Left lobe of liver (tissue), 2 donors: ENCODE measurements around the gene GRIP2. TPM values are rescaled to one million over a fixed set of nuclear protein-coding genes. Genes with fewer than 3 reads are reported as not detected.

Experiments used
- ATAC-seq: fragments of 200-7000 bp; cut with Tn5 transposase; one replicate; pipeline ENCODE4 v1.9.1; 2020; ENCODE audit warnings: mild to moderate bottlenecking, moderate library complexity
- DNase-seq: peaks from one replicate; pipeline ENCODE4 v3.0.0-alpha.2; 2020; ENCODE audit warnings: low spot score
- total RNA-seq: library from RNA; stranded (reverse); gene quantifications from one replicate; pipeline ENCODE4 v1.2.1, GENCODE V29; 2021
- donor health status: DM: no; HTN: no; CAD: no; lungs with moderate emphysema.
- donor health status: DM: no; HTN: yes; CAD: no.

GRIP2 gene
- total RNA-seq, 1 donor from 2014 or later, result 0.40 TPM

DNA sequence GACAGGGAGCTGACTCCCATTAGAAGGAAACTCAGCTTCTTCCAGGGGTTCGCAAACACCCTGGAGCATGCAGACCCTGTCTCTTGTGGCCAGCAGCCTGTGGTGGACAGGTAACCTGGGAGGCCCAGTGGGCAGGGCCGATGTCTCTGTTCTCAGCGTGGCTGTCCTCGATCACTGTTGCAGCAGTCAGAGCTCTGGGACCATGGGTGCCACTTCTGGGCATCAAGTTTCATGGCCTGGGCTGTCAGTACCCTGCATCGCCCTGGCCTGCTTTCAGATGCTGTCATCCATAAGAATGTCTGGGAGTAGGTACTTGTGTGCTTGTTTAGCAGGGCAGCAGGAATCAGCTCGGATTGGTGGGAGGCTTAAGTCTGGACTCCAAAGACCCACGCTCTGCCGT lies 83.3 kb downstream of the GRIP2 start:
- ATAC-seq (no peak), DNase-seq (no peak)

DNA sequence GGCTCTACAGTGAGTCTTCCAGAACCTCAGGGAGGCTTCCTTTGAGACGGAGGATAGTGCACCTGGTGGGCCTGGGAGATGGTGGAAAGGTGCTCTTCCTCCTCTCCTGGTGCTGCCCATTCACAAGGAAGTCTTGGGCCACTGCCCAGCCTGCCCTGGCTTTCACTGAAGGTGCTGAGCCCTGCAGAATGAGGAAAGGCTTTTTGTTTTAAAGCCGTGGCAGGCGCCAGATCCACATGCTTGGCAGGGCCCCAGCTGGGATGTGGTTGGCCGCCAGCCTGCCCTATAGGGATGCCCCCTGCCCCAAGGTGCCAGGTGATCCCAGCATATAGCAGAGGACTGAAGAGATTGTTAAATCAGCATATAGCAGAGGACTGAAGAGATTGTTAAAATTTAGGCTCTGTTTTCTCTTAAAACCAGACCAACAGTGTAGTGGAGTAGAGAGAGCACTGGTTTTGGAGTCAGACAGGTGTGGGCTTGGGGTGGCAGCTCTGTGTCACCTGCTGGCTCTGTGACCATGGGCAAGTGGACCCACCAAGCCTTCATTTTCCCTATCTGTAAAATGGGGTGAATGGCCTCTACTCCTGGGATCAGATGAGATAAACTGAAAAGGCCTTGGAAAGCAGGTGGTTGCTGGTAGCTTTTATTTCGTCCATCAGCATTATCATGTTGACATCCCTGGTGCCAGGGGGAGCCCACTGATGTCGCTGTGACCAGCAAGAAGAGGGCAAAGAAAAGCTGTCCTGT lies 84.4 kb downstream of the GRIP2 start:
- ATAC-seq (no peak), DNase-seq (no peak)

DNA sequence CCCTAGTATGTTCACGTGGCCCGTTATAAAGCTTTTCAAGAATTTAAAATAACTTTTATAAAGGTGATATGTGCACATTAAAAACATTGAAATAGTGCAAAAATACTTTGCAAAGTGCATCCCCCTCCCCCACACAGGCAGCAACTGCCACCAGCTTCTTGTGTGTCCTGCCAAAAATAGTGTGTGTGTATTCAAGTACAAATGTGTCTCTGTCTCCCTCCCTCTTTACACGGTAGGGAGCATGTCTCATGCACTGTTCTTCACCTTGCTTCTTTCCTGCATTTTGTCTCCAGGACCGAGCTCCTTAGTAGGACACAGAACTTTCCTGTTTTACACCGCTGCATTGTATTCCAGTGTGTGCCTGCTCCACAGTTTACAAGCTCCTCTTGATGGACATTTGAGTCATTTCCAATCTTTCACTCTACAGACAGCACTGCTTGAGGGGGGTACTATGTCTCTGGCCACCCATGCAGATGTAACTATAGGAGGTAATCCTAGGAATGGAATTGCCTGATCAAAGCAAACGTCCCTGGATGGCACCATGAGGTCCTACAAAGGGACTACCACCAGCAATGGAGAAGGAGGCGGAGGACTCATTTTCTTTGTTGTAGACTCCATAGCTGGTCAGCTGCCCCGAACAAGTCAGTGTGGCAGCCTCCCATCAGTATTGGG lies 85.4 kb downstream of the GRIP2 start:
- ATAC-seq, result no peak
- no peak for DNase-seq

DNA sequence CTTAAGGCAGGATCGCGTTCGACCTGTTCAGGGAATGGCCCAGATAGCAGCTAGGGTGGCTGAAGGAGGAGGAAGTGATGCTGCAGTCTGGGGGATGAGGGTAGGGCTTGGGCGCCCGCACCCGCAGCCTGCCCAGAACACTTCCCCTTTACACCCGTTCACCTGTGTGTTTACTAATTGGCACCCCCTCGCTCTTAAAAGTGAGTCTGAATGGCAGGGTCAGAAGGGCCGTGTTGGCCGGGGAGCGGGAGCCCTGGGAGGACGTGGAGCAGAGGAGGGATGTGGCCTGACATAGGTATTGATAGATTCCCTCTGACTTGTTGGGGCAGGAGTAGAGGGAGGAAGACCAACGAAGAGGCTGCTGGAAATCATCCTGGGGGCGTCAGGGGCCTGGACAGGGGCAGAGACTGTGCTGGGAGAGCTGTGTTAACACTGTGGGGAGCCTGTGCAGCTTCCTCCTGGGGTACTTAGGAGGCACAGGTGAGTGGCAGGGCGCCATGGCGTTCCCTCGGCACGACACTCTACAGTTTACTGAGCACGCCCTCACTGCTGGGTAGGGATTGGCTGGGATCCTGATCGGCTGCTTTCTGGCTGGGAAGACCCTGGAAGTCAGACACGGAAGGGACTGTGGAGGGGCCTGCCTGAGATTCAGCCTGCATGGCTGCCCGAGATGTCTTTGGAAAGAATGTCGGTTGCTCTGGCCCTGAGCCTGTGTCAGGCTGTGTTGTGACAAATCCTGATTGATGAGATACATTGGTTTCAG lies 86.1 kb downstream of the GRIP2 start:
- DNase-seq, result no peak
- no peak for ATAC-seq

DNA sequence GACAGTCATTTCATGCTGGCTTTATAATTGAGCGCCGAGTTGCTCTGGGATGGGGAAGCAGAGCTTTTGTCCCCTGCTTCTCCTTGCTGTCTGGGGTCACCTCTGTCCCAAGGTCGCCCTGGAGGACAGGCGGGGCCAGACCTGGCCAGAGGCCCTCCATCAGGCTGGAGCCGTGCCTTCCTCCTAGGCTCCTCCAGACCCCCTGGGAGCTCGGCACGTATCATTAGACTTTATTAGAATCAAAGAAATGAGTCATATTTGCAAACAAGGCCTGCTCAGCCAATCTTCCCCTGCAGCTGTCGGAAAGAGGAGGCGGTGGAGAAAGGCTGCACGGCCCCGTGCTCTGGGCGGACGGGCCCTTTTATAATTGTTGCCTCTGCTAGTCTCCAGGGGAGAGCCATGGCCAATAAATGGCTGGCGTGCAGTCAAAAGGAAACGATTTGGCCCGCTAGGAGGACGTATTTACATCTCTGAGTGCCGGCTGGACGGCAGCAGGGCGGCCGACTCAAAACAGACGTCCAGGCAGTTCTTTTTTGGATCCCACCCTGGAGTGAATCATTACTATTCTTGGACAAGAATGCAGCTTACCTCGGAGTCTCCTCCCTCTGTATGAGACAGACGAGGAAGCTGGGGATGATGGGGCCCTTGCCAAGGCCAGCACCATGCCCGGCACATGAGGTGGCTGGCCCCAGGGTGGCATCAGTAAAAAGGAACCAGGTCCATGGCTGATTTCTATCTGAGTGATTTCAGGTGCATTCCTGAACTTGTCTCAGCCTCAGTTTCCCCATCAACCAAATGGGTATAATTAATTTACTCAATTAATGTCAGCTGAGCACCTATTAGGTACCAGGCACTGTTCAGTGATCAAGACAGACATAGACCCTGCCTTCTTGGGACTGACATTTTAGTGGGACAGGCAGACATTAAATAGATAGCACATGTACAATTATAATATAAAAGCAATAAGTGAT lies 87.1 kb downstream of the GRIP2 start:
- peak; percentile 56 for ATAC-seq
- DNase-seq, result no peak

DNA sequence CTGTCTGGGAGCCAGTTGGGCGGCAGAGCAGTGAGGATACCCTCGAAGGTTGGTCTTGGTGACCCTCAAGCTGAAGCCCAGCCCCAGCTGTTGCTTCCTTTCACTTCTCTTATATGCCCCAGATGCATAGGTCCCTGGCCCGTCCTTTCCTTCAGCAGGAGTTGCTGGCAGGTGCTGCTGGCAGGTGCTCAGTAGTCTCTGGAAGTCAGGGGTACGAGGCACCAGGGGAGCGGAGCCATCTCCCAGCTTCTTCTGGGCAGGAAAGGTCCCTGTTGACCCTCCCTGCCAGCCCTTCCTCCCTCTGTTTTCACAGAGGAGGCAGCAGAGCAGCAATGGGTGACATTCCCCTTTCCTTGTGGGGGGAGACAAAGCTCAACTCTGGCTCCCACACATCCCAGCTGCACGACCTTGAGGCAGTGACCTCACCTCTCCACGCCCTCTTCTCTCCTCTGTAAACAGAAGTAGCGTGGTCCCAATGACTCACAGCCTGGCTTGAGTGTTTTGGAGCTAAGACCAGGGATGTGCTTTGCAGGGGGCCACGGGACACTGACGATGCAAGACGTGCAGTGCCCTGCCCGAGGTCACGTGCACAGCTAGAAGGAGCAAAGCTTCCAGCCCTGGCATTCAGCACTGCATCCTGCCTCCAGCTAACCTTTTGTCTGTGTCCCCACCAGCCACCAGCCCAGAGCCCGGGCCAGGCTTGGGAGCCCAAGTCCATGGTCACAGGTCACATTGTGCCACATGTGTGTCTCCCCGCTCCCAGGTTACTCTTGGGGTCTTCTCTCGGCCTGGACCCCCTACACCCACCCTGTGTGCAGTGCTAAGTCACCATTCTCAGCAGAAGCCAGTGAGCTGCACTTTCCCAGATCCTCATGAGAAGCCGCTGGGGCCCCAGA lies 88.0 kb downstream of the GRIP2 start:
- ATAC-seq, result no peak
- DNase-seq, result no peak

DNA sequence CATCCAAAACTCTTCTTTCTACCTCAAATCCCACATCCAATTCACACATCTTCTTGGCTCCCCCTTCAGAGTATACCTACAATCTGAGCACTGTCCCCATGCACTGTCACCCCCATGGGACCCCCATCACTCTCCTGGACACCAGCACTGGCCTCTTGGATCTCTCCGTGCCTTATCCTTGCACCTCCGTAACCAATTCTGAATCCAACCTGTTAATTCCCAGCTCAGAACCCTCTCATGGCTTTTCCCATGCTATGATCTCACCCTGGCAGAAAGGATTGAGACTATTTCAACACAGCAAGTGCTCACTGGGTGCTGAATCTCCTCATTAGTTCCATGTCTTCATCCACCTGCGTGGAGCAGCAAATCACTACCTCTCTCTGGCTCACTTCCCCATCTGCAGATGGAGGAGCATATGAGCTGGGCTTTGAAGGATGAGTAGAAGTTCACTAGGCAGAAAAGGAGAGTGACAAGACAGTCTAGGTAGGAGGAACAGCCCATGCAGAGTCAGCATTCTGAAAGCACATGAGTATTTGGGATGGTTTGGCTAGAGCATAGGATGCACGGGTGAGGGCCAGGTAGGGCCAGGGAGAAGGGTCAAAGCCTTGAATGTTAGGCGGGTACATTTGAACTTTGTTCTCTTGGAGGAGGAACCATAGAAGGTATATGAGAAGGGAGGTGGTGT lies 89.1 kb downstream of the GRIP2 start:
- DNase-seq (no peak), ATAC-seq (no peak)

DNA sequence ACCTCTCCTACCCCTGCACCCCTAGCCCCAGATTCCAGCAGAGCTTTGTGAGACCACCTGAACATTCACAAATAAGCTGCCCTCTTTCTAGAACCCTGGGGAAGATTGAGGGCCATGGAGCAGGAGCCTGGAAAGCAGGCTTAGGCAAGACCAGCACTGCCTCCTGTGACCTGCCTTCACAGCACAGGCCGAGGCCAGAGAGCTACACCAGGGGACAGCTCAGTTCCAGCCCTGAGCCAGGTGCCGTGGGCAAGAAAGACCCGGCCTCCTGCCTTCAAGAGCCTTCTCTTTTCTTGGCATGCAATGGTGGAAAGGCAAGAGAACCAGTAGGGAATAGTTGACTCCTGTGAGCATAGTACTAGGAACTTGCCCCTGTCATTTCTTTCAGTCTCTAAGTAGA lies 89.6 kb downstream of the GRIP2 start:
- no peak for ATAC-seq
- DNase-seq, result no peak

DNA sequence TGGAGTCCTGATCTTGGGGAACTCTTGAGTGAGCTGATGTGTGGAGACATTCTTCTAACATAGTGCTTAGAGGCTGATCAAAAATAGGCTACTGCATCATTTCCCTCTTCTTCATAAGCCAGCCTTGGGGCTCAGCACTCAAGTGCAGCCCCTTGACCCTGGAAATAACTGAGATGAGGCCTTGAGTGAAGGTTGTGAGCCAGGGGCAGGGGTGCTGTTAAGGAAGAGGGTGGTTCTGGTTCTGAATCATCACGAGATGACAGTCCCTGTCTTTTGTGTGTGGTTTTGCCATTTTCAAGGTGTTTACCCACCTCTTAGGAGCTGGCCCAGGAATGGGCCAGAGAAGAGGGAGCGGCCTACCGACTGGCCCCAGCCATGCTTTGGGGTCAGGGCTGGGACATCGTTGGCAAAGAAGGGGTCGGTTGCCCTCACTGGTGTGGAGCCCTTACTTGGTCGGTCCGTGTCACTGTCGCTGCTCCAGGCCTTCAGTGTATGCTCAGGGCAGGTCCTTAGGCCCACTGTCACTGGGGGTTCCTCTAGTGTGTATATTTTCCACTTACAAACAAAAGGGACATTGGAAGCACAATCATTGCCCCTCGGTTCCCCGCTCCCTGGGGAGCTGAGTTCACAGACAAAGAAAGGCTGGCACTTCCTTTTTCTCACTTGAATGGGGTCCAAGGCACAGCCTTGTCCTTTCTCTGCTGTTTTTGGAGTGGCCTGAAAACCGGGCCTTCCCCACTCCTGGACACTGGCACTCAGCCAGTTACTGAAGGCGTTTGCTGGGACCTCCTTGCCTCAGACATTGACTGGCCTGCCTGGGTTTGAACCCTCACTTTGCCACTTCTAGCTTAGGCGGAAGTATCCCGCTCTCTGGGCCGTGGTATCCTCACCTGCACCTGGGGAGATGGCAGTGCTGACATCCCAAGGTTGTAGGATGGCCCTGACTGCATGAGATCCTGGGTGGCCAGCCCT lies 91.1 kb downstream of the GRIP2 start:
- ATAC-seq, result no peak
- DNase-seq, result no peak

DNA sequence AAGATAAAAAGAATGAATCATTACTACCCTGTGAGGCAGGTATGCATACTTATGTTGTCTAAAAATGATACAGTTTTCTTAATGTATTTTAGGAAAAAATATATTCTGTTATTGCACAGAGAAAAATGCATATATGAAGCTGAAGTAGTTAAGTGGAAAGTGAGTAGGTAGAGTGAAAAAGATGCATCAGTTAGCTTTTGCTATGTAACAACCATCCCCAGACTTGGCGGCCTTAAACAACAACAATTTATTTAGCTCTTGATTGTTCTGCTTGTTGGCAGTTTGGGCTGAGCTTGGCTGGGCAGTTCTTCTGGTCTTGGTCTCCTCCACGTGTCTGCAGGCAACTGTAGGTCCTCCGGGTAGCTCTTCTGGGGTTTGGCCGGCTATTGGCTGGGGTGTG lies 92.1 kb downstream of the GRIP2 start:
- no peak for ATAC-seq

DNA sequence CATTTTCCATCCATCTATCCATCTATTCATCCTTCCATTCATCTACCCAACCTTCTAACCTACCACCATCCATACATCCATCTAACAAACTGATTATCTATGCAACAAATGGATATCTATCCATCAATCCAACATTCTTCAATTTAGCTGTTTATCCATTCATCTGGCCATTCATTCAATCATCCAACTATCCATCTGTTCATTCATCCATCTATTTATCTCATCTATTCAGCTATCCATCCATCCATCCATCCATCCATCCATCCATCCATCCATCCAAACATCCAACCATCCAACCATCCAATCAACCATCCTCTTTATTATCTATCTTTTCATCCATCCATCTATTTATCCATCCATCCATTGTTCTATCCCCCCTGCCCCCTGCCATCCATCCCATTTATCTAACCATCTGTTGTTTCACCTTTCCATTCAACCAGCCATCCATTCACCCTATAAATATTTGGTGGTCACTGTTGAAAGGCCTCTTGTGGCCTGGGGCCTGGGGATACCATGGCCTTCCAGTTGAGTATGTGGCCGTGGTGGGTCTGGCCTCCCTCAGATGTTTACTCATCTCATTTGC lies 93.1 kb downstream of the GRIP2 start:
- ATAC-seq, result no peak
- no peak for DNase-seq

More for the DNA sequence above, 92.1 kb downstream of the GRIP2 start:
- DNase-seq, result no peak

DNA sequence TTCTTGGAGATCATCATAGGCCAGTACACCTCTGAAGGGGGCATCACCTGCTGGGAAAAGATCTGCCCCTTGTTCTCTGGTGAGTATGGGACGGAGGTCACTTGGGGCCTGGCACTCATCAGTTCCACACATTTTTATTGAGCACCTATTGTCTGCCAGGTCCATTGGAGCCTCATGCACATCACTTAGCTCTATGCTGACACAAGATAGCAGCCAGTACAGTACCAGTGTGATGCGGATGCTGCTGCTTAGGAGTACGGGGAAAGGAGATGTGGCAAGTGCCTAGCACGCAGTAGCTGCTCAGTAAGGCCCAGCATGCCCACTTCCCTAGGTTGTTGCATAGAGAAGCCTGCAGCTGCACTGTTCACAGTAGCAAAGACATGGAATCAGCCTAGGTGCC lies 94.4 kb downstream of the GRIP2 start:
- no peak for DNase-seq
- no peak for ATAC-seq

DNA sequence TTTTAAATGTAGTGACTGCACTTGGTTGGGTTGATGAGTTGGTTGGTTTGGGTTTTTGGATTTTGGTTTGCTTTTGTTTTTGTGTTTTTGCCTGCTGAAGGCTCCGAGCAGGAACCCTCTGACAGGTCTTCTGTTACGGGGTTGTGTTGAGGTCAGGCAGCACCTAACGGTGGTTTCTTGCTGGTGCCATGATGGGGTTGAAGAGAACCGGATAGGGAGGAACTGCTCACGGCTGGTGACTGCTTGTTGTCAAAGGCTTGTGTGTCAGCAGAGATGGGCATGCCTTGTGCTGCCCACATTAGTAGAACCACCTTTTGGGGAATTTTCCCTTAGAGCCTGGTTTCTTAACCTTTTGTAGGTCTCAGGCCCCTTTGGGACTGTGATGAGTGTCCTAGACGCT lies 95.8 kb downstream of the GRIP2 start:
- no peak for ATAC-seq
- no peak for DNase-seq

DNA sequence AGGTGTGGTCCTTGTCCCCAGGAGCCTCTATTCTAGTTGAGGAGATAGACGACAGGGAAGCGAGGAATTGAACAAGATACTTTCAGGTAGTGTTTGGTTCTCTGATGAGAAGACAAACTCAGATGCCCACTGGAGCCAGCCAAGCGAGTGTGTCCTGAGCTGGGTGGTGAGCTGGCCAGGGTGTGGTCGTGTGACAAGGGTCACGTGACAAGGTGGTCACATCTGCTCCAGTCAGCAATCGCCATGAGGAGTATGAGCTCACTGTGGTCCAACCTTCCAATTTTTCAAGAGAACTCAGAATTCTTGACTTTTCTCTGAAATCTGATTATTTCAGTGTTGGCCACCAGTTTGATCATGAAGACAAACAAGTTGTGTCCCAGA lies 98.2 kb downstream of the GRIP2 start:
- ATAC-seq (no peak), DNase-seq (no peak)

DNA sequence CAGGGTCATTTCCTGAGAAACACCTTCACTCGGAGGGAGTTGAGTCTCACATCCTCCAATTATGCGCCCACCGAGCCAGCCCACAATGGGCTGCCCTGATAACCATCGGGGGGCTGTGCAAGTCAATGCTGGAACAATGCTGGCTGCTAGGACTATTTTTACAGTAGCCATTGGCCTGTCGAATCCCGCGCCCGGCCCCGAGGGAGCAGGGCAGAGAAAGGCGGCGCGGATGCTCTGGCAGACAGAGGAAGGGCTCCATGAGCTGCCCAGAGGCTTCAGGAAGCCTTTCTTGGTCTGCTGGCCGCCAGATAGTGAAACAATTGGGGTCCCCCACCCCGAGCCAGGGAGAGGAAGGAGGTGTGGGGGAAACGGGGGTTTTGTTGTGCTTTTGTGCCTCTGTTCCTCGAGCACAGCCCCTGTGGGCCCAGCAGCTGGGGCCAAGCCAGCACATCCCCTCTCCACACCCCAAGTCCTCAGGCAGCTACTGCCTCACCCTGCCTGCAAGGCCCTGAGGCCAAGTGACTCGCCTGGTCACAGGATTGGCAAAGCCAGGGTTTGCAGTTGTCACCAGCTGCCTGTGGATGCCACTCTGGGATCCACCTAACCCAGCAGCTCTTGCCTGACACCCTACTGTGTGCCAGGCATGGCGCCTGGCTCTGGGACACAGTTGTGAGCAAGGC lies 98.8 kb downstream of the GRIP2 start:
- no peak for DNase-seq
- no peak for ATAC-seq

DNA sequence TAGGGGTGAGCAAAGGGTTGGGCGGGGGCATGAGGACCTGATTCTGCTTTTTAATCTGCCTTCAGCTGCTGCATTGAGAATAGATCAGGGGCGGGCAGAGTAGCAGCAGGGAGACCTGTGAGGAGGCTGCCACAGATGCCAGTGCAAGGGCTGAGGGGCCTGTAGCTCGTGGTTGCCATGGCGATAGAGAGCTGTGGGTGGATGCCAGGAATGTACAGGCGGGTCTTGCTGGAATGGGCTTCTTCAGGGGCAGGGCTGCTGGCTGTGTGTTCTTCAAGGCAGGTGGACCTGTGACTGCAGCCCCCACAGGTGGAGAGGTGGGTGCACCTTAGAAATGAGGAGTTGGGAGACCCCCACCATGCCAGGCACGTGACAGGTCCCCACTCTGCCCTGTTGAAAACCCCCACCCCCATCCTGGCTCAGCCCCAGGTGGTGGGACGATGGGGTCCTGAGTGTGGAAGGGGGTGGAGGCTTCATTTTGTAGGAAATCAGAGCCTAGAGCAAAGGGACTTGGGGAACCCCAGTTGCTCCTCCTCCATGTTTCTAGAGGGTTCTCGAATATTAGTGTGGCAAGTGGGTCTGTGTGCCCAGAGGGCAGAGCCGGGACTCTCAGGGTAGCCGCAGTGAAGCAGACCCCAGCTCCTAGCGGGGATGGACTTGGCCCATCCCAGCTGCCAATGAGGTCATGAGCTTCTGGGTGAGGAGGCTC lies 99.5 kb downstream of the GRIP2 start:
- ATAC-seq (no peak), DNase-seq (no peak)

DNA sequence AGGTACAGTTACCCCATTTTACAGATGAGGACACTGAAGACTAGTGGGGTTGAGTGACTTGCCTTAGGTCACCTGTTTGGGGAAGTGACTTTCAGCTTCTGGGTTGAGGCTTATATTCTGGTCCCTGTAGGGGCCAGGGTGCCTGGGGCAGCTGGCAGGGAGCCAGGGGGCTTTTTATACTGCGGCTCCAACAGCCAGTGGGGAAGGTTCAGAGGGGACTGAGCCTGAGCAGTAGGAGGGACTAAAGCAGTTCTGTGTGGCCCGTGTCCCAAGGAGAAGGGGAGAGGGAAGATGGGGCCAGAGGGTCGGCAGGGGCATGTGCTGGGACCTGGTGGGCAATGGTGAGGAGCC lies 100.0 kb downstream of the GRIP2 start:
- ATAC-seq (no peak), DNase-seq (no peak)
